ENCODE results near the gene MRGPRX2. TPM values are rescaled to one million over a fixed set of nuclear protein-coding genes. Genes with fewer than 3 reads are reported as not detected.

Gene MRGPRX2
- total and polyA plus RNA-seq, 10 of the 15 experiments (the other 5 are each of a cell fraction or from before 2014, with no cell fraction given): 0.03 to 0.11 TPM; not detected in 8

- TF ChIP-seq REST (IDR thresholded peaks at IDR 0.05; ENCODE audit: low read depth, low read length): no peak
- no peak for TF ChIP-seq PAX5 (IDR thresholded peaks at IDR 0.05; ENCODE audit: borderline replicate concordance, low read depth, low read length)
- no peak for TF ChIP-seq MLLT1 (IDR thresholded peaks at IDR 0.05)
- no peak for TF ChIP-seq NKRF (conservative IDR thresholded peaks at IDR 0.05)
- no peak for TF ChIP-seq SKIL (IDR thresholded peaks at IDR 0.05; ENCODE audit: low read depth, poor library complexity, severe bottlenecking)
- no peak for TF ChIP-seq IKZF2 (IDR thresholded peaks at IDR 0.05)
These were observed 5.5 kb downstream of the MRGPRX2 start (continued) for GRCh38 chr11:19055016-19055415.

Data from GM12878 (cell line).